ENCODE measurements around the gene METTL27.

Gene METTL27

DNA sequence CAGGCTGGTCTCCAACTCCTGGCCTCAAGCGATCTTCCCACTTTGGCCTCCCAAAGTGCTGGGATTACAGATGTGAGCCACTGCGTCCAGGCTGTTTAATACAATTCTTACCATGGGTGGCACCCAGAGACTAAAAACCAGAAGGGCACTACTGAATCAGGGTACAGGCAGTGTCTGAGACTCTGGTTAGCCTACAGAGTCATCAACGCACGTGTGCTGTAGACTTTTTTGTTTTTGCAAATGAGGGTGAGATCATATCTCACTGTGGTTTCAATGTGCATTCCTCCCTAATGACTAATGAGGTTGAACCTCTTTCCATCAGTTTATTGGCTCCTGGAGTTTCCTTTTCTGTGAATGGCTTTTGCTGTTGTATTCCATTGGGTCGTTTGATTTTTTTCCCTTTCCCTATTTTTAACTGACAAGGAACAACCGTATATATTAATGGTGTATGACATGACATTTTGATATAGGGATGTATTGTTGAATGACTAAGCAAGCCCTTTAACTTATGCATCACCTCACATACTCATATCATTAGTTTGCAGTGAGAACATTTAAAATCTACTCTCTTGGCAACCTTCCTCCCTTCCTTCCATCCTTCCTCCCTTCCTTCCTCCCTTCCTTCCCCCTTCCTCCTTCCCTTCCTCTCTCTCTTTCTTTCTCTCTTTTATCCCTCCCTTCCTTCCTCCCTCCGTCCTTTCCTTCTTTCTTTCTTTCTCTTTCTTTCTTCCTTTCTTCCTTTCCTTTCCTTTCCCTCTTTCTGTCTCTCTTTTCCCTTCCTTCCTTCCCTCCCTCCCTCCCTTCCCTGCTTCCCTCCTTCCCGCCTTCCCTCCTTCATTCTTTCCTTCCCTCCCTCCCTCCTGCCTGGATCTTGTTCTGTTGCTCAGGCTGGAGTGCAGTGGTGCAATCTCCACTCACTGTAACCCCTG, 9.4 kb upstream of the METTL27 start:
- TF ChIP-seq, protein P1, sequence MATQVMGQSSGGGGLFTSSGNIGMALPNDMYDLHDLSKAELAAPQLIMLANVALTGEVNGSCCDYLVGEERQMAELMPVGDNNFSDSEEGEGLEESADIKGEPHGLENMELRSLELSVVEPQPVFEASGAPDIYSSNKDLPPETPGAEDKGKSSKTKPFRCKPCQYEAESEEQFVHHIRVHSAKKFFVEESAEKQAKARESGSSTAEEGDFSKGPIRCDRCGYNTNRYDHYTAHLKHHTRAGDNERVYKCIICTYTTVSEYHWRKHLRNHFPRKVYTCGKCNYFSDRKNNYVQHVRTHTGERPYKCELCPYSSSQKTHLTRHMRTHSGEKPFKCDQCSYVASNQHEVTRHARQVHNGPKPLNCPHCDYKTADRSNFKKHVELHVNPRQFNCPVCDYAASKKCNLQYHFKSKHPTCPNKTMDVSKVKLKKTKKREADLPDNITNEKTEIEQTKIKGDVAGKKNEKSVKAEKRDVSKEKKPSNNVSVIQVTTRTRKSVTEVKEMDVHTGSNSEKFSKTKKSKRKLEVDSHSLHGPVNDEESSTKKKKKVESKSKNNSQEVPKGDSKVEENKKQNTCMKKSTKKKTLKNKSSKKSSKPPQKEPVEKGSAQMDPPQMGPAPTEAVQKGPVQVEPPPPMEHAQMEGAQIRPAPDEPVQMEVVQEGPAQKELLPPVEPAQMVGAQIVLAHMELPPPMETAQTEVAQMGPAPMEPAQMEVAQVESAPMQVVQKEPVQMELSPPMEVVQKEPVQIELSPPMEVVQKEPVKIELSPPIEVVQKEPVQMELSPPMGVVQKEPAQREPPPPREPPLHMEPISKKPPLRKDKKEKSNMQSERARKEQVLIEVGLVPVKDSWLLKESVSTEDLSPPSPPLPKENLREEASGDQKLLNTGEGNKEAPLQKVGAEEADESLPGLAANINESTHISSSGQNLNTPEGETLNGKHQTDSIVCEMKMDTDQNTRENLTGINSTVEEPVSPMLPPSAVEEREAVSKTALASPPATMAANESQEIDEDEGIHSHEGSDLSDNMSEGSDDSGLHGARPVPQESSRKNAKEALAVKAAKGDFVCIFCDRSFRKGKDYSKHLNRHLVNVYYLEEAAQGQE (IDR thresholded peaks at IDR 0.05; ENCODE audit: insufficient replicate concordance, low read depth): no peak
- TF ChIP-seq GABPA (IDR thresholded peaks at IDR 0.05; ENCODE audit: low read depth): no peak
- TF ChIP-seq, protein P2, sequence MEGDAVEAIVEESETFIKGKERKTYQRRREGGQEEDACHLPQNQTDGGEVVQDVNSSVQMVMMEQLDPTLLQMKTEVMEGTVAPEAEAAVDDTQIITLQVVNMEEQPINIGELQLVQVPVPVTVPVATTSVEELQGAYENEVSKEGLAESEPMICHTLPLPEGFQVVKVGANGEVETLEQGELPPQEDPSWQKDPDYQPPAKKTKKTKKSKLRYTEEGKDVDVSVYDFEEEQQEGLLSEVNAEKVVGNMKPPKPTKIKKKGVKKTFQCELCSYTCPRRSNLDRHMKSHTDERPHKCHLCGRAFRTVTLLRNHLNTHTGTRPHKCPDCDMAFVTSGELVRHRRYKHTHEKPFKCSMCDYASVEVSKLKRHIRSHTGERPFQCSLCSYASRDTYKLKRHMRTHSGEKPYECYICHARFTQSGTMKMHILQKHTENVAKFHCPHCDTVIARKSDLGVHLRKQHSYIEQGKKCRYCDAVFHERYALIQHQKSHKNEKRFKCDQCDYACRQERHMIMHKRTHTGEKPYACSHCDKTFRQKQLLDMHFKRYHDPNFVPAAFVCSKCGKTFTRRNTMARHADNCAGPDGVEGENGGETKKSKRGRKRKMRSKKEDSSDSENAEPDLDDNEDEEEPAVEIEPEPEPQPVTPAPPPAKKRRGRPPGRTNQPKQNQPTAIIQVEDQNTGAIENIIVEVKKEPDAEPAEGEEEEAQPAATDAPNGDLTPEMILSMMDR (IDR thresholded peaks at IDR 0.05; ENCODE audit: insufficient read depth, low read length): no peak
- TF ChIP-seq SPI1 (IDR thresholded peaks at IDR 0.05; ENCODE audit: borderline replicate concordance, low read depth): no peak
- no peak for TF ChIP-seq POLR2AphosphoS5 (IDR thresholded peaks at IDR 0.05; ENCODE audit: low read depth)
- peaks cover 14% of the 10 kb centered on the region for H3K27me3 ChIP-seq (ENCODE audit: insufficient read depth, poor library complexity, severe bottlenecking)
- no peak overlapping the region for H3K27ac ChIP-seq (replicated peaks)
- H3K4me3 ChIP-seq (replicated peaks; ENCODE audit: insufficient read depth, low read length): no peak overlapping the region
- DNase-seq (ENCODE audit: low read depth in 1 of 2, low spot score in 1 of 2): no peak

DNA sequence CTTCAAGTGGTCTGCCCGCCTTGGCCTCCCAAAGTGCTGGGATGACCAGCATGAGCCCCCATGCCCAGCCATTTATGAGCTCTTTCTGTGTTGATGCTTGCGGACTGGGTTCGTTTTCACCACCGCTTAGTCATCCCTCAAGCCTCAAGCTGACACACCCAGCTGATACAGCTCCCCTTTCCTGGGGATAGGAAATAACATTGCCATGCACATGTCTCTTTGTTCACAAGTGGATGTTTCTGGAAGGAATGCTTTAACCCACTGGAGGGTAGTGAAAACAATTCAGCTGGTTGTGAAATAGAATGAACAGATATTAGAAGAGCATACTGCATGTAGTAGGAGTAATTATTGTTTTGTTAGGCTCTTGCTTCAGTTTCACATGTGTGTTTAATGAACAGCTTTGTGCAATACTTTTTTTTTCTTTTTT, 8.5 kb upstream of the METTL27 start:
- no peak for DNase-seq (ENCODE audit: low read depth in 1 of 2, low spot score in 1 of 2)
- Histone ChIP-seq H3K4me3 (replicated peaks; ENCODE audit: insufficient read depth, low read length) (no peak overlapping the region), H3K27ac (replicated peaks) (no peak overlapping the region), H3K27me3 (ENCODE audit: insufficient read depth, poor library complexity, severe bottlenecking) (peaks cover 8% of the 10 kb centered on the region)
- no peak for TF ChIP-seq SPI1 (IDR thresholded peaks at IDR 0.05; ENCODE audit: borderline replicate concordance, low read depth)
- no peak for TF ChIP-seq GABPA (IDR thresholded peaks at IDR 0.05; ENCODE audit: low read depth)
- TF ChIP-seq, protein P2 (IDR thresholded peaks at IDR 0.05; ENCODE audit: insufficient read depth, low read length): no peak
- TF ChIP-seq, protein P1 (IDR thresholded peaks at IDR 0.05; ENCODE audit: insufficient replicate concordance, low read depth): no peak
- no peak for TF ChIP-seq POLR2AphosphoS5 (IDR thresholded peaks at IDR 0.05; ENCODE audit: low read depth)

DNA sequence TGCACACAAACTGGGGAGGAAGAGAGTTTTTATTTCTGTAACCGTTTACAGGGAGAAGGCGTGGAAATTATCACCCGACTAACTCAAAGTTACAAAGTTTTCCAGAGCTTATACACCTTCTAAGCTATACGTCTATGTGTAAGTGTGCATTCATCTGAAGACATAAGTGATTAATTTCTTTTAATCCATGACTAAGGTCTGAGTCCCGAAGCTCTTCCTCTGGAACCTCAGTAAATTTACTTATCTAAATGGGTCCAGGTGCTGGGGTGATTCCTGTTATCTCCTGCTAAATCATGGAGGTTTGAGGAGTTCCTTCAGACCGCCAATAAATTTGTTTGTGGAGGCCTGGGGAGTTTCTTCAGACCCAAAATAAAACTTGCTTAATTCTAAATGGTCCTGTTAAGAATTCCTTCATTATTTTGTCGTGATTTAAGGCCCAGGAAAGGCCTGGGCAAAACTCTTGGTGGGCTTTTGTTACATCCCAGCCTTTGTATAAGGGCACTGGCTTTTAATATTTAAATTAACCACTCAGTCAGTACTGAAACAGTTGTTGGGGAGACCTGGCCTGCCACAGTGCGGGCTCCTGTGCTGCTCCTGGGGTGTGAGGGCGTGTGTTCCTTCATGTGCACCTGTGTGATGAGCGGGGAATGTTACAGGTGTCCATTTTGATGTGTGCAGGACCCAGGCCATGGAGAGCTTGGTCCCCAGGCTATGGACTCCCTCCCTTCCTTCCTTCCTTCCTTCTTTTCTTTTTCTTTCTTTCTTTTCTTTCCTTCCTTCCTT, 5.8 kb upstream of the METTL27 start:
- Histone ChIP-seq H3K27ac (replicated peaks) (no peak overlapping the region), H3K27me3 (ENCODE audit: insufficient read depth, poor library complexity, severe bottlenecking) (peaks cover 2% of the 10 kb centered on the region), H3K4me3 (replicated peaks; ENCODE audit: insufficient read depth, low read length) (no peak overlapping the region)
- no peak for DNase-seq (ENCODE audit: low read depth in 1 of 2, low spot score in 1 of 2)
- TF ChIP-seq, protein P2 (IDR thresholded peaks at IDR 0.05; ENCODE audit: insufficient read depth, low read length): no peak
- TF ChIP-seq, protein P1 (IDR thresholded peaks at IDR 0.05; ENCODE audit: insufficient replicate concordance, low read depth): no peak
- TF ChIP-seq GABPA (IDR thresholded peaks at IDR 0.05; ENCODE audit: low read depth): no peak
- no peak for TF ChIP-seq POLR2AphosphoS5 (IDR thresholded peaks at IDR 0.05; ENCODE audit: low read depth)
- no peak for TF ChIP-seq SPI1 (IDR thresholded peaks at IDR 0.05; ENCODE audit: borderline replicate concordance, low read depth)
